Glutamatergic neuron (in vitro differentiated cells): ENCODE measurements around the gene GNAI1. TPM values are rescaled to one million over a fixed set of nuclear protein-coding genes. Genes with fewer than 3 reads are reported as not detected.

Source experiments
- DNase-seq: peaks from one replicate; pipeline ENCODE4 v3.0.0; 2022
- H3K27ac Mint-ChIP-seq: one replicate; pipeline ENCODE4 v1.8.0; 2020; ENCODE audit warnings: mild to moderate bottlenecking, mixed read lengths, inconsistent platforms; ENCODE audit not compliant: unreplicated experiment
- H3K27me3 Mint-ChIP-seq: one replicate; pipeline ENCODE4 v1.8.0; 2020; ENCODE audit warnings: mild to moderate bottlenecking, moderate library complexity, mixed read lengths, inconsistent platforms; ENCODE audit not compliant: unreplicated experiment
- H3K36me3 Mint-ChIP-seq: one replicate; pipeline ENCODE4 v1.8.0; 2020; ENCODE audit warnings: mild to moderate bottlenecking, mixed read lengths, inconsistent platforms; ENCODE audit not compliant: unreplicated experiment
- H3K4me1 Mint-ChIP-seq: one replicate; pipeline ENCODE4 v1.8.0; 2020; ENCODE audit warnings: mild to moderate bottlenecking, low read depth, mixed read lengths, inconsistent platforms; ENCODE audit not compliant: unreplicated experiment
- H3K4me3 Mint-ChIP-seq: one replicate; pipeline ENCODE4 v1.8.0; 2020; ENCODE audit warnings: mild to moderate bottlenecking, mixed read lengths, inconsistent platforms; ENCODE audit not compliant: unreplicated experiment
- H3K9me3 Mint-ChIP-seq: one replicate; pipeline ENCODE4 v1.8.0; 2020; ENCODE audit warnings: mild to moderate bottlenecking, moderate library complexity, mixed read lengths, inconsistent platforms; ENCODE audit not compliant: unreplicated experiment
- total RNA-seq: library from RNA; stranded (reverse); fragmentation: NEBNext Ultra II Directional; extraction: Animal tissue kit (Norgen Biotek cat#: 25700); gene quantifications from one replicate; pipeline ENCODE4 v1.2.1, GENCODE V29; 2021; ENCODE audit not compliant: unreplicated experiment
- TF ChIP-seq, protein P1 (sequence below): fragments of 200-600 bp; sonication (generic); IDR thresholded peaks from one replicate; pipeline ENCODE4 v1.5.0; 2021; ENCODE audit not compliant: partially characterized antibody, unreplicated experiment

GNAI1 gene
- total RNA-seq, 1 donor from 2014 or later = 61.9 TPM

DNA sequence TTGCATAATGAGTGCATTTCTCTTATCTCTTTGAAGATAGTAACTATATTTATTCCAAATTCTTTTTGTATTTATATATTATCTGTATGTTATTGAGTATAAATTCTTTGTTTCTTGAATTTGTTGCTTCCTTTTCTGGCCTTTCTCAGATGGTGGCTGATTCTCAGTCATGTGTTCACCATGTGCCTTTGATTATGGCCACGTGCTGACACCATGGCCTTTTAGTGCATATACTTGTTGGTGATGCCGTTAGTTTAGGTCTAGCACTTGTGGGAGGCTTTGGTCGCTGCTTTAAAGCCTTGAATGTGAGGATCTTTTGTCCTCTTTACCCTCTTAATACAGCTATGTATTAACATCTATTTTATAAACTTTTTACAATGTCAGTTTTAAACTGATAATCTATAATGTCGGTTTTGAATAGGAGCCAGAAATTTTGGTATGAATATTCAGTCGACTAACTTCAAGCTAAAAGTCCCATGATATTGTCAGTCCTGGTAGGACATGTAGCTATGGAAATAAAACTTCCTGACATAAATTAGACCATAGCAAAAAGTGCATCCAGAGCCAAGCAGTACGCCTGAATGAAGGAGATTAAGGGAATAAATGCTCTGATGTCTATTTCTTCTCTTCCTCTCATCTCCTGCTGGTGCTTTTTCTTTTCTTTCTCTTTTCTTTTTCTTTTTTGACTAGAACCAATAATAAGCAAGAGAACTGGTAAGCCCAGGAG, 130.3 kb downstream of the GNAI1 start:
- no peak overlapping the region for H3K27ac Mint-ChIP-seq
- no peaks in the 10 kb centered on the region for H3K36me3 Mint-ChIP-seq
- H3K9me3 Mint-ChIP-seq = no peaks in the 10 kb centered on the region
- DNase-seq = no peak
- H3K4me1 Mint-ChIP-seq = no peaks in the 10 kb centered on the region
- H3K27me3 Mint-ChIP-seq = no peaks in the 10 kb centered on the region
- TF ChIP-seq, protein P1, sequence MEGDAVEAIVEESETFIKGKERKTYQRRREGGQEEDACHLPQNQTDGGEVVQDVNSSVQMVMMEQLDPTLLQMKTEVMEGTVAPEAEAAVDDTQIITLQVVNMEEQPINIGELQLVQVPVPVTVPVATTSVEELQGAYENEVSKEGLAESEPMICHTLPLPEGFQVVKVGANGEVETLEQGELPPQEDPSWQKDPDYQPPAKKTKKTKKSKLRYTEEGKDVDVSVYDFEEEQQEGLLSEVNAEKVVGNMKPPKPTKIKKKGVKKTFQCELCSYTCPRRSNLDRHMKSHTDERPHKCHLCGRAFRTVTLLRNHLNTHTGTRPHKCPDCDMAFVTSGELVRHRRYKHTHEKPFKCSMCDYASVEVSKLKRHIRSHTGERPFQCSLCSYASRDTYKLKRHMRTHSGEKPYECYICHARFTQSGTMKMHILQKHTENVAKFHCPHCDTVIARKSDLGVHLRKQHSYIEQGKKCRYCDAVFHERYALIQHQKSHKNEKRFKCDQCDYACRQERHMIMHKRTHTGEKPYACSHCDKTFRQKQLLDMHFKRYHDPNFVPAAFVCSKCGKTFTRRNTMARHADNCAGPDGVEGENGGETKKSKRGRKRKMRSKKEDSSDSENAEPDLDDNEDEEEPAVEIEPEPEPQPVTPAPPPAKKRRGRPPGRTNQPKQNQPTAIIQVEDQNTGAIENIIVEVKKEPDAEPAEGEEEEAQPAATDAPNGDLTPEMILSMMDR = no peak
- no peak overlapping the region for H3K4me3 Mint-ChIP-seq

DNA sequence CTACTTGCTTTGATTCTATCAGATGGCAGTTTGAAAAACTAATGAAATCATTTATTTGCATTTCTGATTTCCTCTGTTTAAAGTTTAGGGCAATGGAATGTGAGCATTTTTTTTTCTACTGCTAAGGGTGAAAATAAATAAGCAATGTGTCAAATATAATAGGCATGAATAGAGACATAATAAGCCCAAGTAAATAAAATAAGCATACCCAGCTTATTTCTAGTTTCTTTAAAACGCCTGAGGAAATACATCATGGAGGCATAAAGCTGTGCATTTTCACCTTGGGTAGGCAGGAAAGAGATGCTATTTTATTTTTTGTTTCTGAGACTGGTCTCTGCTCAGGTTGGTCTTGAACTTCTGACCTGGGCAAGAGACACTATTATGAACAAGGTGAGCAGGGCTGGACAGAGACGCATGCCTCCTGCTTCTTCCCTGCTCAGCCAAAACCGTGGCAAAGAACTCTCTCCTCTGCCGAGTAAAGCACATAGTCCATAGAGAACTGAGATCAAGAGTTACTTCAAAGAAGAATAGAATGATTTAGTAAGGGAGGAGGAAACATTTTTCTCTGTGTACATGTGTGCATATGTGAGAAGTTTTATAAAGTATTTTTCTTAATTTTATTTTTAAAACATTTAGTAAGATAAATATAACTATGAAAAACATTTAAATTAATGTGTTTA, 138.1 kb downstream of the GNAI1 start:
- TF ChIP-seq, protein P1 = no peak
- no peak overlapping the region for H3K4me3 Mint-ChIP-seq
- H3K27me3 Mint-ChIP-seq = no peaks in the 10 kb centered on the region
- H3K27ac Mint-ChIP-seq = no peak overlapping the region
- no peaks in the 10 kb centered on the region for H3K36me3 Mint-ChIP-seq
- no peak for DNase-seq
- no peaks in the 10 kb centered on the region for H3K9me3 Mint-ChIP-seq
- H3K4me1 Mint-ChIP-seq = no peaks in the 10 kb centered on the region

DNA sequence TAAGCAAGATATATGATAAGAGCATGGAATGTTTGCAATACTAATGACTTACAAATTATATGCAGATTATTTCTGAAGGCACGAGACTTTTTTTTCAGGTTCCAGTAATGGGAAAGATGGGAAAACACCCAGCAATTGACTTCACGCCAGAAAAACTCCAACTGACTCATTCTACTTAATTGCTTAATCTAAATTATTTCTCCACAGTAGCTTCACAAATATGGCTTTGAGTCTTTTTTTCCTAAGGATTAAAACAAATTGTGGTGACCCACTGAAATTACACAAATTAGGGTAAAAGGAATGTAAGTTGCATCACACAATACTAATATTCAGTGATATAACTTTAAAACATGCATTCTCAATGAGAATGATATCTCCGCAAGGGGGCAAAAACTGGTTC, 138.7 kb downstream of the GNAI1 start:
- Mint-ChIP-seq H3K9me3 (no peaks in the 10 kb centered on the region), H3K36me3 (no peaks in the 10 kb centered on the region), H3K4me3 (no peak overlapping the region), H3K27ac (no peak overlapping the region), H3K4me1 (no peaks in the 10 kb centered on the region), H3K27me3 (no peaks in the 10 kb centered on the region)
- TF ChIP-seq, protein P1 = no peak
- no peak for DNase-seq

DNA sequence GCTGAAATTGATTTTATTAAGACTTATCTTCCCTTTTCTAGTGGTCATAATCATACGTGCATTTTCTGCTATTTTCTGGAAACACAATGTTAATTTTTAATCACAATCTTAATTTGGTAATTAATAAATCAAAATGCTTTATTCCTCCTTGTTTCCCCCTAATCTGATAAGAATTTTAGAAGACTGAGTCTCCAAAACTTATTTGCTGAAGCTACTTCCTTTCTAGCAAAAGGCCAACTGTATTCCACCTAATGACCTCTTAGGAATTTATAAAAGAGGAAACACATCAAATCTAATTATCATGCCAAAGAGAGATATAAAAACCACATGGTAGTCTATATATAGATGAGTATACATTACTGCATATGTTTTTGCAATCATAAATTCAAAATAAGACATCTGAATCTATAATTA, 140.6 kb downstream of the GNAI1 start:
- DNase-seq = no peak
- Mint-ChIP-seq H3K4me1 (no peaks in the 10 kb centered on the region), H3K36me3 (no peaks in the 10 kb centered on the region), H3K4me3 (no peak overlapping the region), H3K27ac (no peak overlapping the region), H3K9me3 (no peaks in the 10 kb centered on the region), H3K27me3 (no peaks in the 10 kb centered on the region)
- TF ChIP-seq, protein P1 = no peak
